Activated CD4-positive, alpha-beta memory T cell treated with anti-CD3 and anti-CD28 coated beads, Interleukin-2, amount 10 ng/mL, durations not matched to agents 7 days and 5 days (primary cell): ENCODE data around the gene RUFY1. TPM values are rescaled to one million over a fixed set of nuclear protein-coding genes. Genes with fewer than 3 reads are reported as not detected.

Source experiments
- CTCF ChIA-PET: fragments of 350-600 bp; sonication (Branson Sonifier 250); formaldehyde crosslinking; loops from one replicate; lab custom pipeline; 2021; ENCODE audit warnings: antibody characterized with exemption, inconsistent platforms; lab: Charles Lee
- POLR2A ChIA-PET: fragments of 350-600 bp; sonication (Branson Sonifier 250); formaldehyde crosslinking; loops from one replicate; lab custom pipeline; 2021; ENCODE audit warnings: antibody characterized with exemption; lab: Charles Lee
- DNase-seq: peaks from one replicate; pipeline ENCODE4 v3.0.0-alpha.2; 2020
- H3K27ac Mint-ChIP-seq: one replicate; pipeline ENCODE4 v1.8.0; 2021; ENCODE audit warnings: mild to moderate bottlenecking, mixed read lengths
- H3K27me3 Mint-ChIP-seq: one replicate; pipeline ENCODE4 v1.8.0; 2021; ENCODE audit warnings: mixed read lengths
- H3K36me3 Mint-ChIP-seq: one replicate; pipeline ENCODE4 v1.8.0; 2021; ENCODE audit warnings: low read depth, mixed read lengths
- H3K4me1 Mint-ChIP-seq: one replicate; pipeline ENCODE4 v1.8.0; 2021; ENCODE audit warnings: mixed read lengths
- H3K4me3 Mint-ChIP-seq: one replicate; pipeline ENCODE4 v1.8.0; 2021; ENCODE audit warnings: mild to moderate bottlenecking, mixed read lengths
- H3K9me3 Mint-ChIP-seq: one replicate; pipeline ENCODE4 v1.8.0; 2021; ENCODE audit warnings: mixed read lengths
- total RNA-seq, 2 experiments: library from RNA; stranded (reverse); gene quantifications; one replicate each; pipeline ENCODE4 v1.2.3, GENCODE V29; 2021

Gene RUFY1
- total RNA-seq, 2 experiments from 2014 or later = 36.1 to 39.1 TPM

- CTCF ChIA-PET = no interaction called here
- peak overlapping the region; percentile 66 for H3K27ac Mint-ChIP-seq
- no peaks in the 10 kb centered on the region for H3K27me3 Mint-ChIP-seq
- no peaks in the 10 kb centered on the region for H3K9me3 Mint-ChIP-seq
- POLR2A ChIA-PET = interaction anchor here (1.0 to 21.4 kb wide), 2 partner anchors 9 to 58 kb away, joined by 4 to 378 read pairs; partner anchors contain the start of gene HNRNPH1
- H3K36me3 Mint-ChIP-seq = peaks cover 77% of the 10 kb centered on the region
- no peak for DNase-seq
- peaks cover 62% of the 10 kb centered on the region for H3K4me1 Mint-ChIP-seq
- no peak overlapping the region for H3K4me3 Mint-ChIP-seq
These were observed 59.4 kb downstream of the RUFY1 start for GRCh38 chr5:179609834-179610108.

GRCh38 chr5:179610109-179610902 lies 60.0 kb downstream of the RUFY1 start:
- CTCF ChIA-PET = interaction anchor here (1.8 kb wide), 1 partner anchor 13 kb away, joined by 6 read pairs; the partner anchor contains the start of gene HNRNPH1
- Mint-ChIP-seq H3K9me3 (no peaks in the 10 kb centered on the region), H3K4me1 (peaks cover 64% of the 10 kb centered on the region), H3K27ac (peak overlapping the region; percentile 70), H3K36me3 (peaks cover 81% of the 10 kb centered on the region), H3K4me3 (no peak overlapping the region), H3K27me3 (no peaks in the 10 kb centered on the region)
- no peak for DNase-seq
- POLR2A ChIA-PET = interaction anchor here (3.1 to 21.4 kb wide), 2 partner anchors 9 to 59 kb away, joined by 12 to 378 read pairs; partner anchors contain the start of genes HNRNPH1 and RUFY1

GRCh38 chr5:179610903-179611265 lies 60.5 kb downstream of the RUFY1 start:
- POLR2A ChIA-PET = interaction anchor here (1.0 to 21.4 kb wide), 4 partner anchors 8 to 67 kb away, joined by 3 to 378 read pairs (median 8); partner anchors contain the start of genes HNRNPH1 and RUFY1
- Mint-ChIP-seq H3K4me3 (no peak overlapping the region), H3K27ac (peak overlapping the region; percentile 70), H3K36me3 (peaks cover 80% of the 10 kb centered on the region), H3K27me3 (no peaks in the 10 kb centered on the region), H3K4me1 (peaks cover 68% of the 10 kb centered on the region), H3K9me3 (no peaks in the 10 kb centered on the region)
- CTCF ChIA-PET = interaction anchor here (1.8 kb wide), 1 partner anchor 13 kb away, joined by 6 read pairs; the partner anchor contains the start of gene HNRNPH1
- DNase-seq = no peak

- ChIA-PET POLR2A (interaction anchor here (1.0 to 21.4 kb wide), 7 partner anchors 6 to 120 kb away, joined by 3 to 378 read pairs (median 6); partner anchors contain the start of genes HNRNPH1, MAML1 and RUFY1), CTCF (interaction anchor here (0.7 to 3.4 kb wide), 3 partner anchors 10 to 92 kb away, joined by 3 to 14 read pairs (median 5); partner anchors contain the start of gene HNRNPH1)
- peaks cover 89% of the 10 kb centered on the region for H3K36me3 Mint-ChIP-seq
- peak overlapping the region; percentile 58 for H3K27ac Mint-ChIP-seq
- no peaks in the 10 kb centered on the region for H3K9me3 Mint-ChIP-seq
- DNase-seq = no peak
- H3K27me3 Mint-ChIP-seq = no peaks in the 10 kb centered on the region
- H3K4me1 Mint-ChIP-seq = peaks cover 77% of the 10 kb centered on the region
- no peak overlapping the region for H3K4me3 Mint-ChIP-seq
These were observed 62.5 kb downstream of the RUFY1 start for GRCh38 chr5:179612577-179613459.

GRCh38 chr5:179613460-179614071 lies 63.2 kb downstream of the RUFY1 start:
- no peak for DNase-seq
- no peaks in the 10 kb centered on the region for H3K9me3 Mint-ChIP-seq
- POLR2A ChIA-PET = interaction anchor here (1.0 to 21.4 kb wide), 8 partner anchors 5 to 119 kb away, joined by 3 to 378 read pairs (median 9); partner anchors contain the start of genes HNRNPH1, MAML1 and RUFY1
- H3K4me1 Mint-ChIP-seq = peaks cover 75% of the 10 kb centered on the region
- H3K4me3 Mint-ChIP-seq = no peak overlapping the region
- H3K36me3 Mint-ChIP-seq = peaks cover 91% of the 10 kb centered on the region
- peak overlapping the region; percentile 18 for H3K27ac Mint-ChIP-seq
- CTCF ChIA-PET = interaction anchor here (0.7 to 3.4 kb wide), 3 partner anchors 10 to 91 kb away, joined by 3 to 14 read pairs (median 5); partner anchors contain the start of gene HNRNPH1
- H3K27me3 Mint-ChIP-seq = no peaks in the 10 kb centered on the region

GRCh38 chr5:179614745-179615144 lies 64.4 kb downstream of the RUFY1 start:
- CTCF ChIA-PET = interaction anchor here (0.6 to 3.4 kb wide), 3 partner anchors 8 to 191 kb away, joined by 3 to 14 read pairs (median 3); partner anchors contain the start of gene HNRNPH1
- Mint-ChIP-seq H3K9me3 (no peaks in the 10 kb centered on the region), H3K36me3 (peaks cover 91% of the 10 kb centered on the region), H3K27me3 (no peaks in the 10 kb centered on the region), H3K27ac (no peak overlapping the region), H3K4me3 (no peak overlapping the region), H3K4me1 (peaks cover 70% of the 10 kb centered on the region)
- POLR2A ChIA-PET = interaction anchor here (0.7 to 21.4 kb wide), 7 partner anchors 4 to 89 kb away, joined by 3 to 378 read pairs (median 9); partner anchors contain the start of genes HNRNPH1 and RUFY1
- no peak for DNase-seq

GRCh38 chr5:179615203-179615602 lies 64.8 kb downstream of the RUFY1 start:
- ChIA-PET CTCF (interaction anchor here (0.6 to 3.4 kb wide), 2 partner anchors 8 to 62 kb away, joined by 3 to 14 read pairs; partner anchors contain the start of gene HNRNPH1), POLR2A (interaction anchor here (0.9 to 21.4 kb wide), 8 partner anchors 4 to 81 kb away, joined by 3 to 378 read pairs (median 8); partner anchors contain the start of genes HNRNPH1 and RUFY1)
- DNase-seq = no peak
- Mint-ChIP-seq H3K27ac (no peak overlapping the region), H3K9me3 (no peaks in the 10 kb centered on the region), H3K4me3 (no peak overlapping the region), H3K27me3 (no peaks in the 10 kb centered on the region), H3K36me3 (peaks cover 91% of the 10 kb centered on the region), H3K4me1 (peaks cover 69% of the 10 kb centered on the region)

- POLR2A ChIA-PET = interaction anchor here (0.9 to 21.4 kb wide), 7 partner anchors 3 to 66 kb away, joined by 3 to 378 read pairs (median 9); partner anchors contain the start of genes HNRNPH1 and RUFY1
These were observed 65.7 kb downstream of the RUFY1 start for GRCh38 chr5:179616002-179616594.

GRCh38 chr5:179617930-179618329 lies 67.6 kb downstream of the RUFY1 start:
- CTCF ChIA-PET = no interaction called here
- Mint-ChIP-seq H3K27ac (peak overlapping the region; percentile 5), H3K4me3 (peak overlapping the region; percentile 15), H3K9me3 (no peaks in the 10 kb centered on the region), H3K27me3 (no peaks in the 10 kb centered on the region), H3K4me1 (peaks cover 70% of the 10 kb centered on the region), H3K36me3 (peaks cover 94% of the 10 kb centered on the region)
- POLR2A ChIA-PET = interaction anchor here (0.7 to 13.4 kb wide), 6 partner anchors 12 to 113 kb away, joined by 3 to 378 read pairs (median 4); partner anchors contain the start of gene MAML1
- DNase-seq = no peak

More at GRCh38 chr5:179616002-179616594, 65.7 kb downstream of the RUFY1 start:
- CTCF ChIA-PET = interaction anchor here (0.6 kb wide), 1 partner anchor 61 kb away, joined by 3 read pairs; no protein-coding TSS in a partner anchor
- Mint-ChIP-seq H3K9me3 (no peaks in the 10 kb centered on the region), H3K4me1 (peaks cover 69% of the 10 kb centered on the region), H3K27ac (peak overlapping the region; percentile 12), H3K4me3 (no peak overlapping the region), H3K27me3 (no peaks in the 10 kb centered on the region), H3K36me3 (peaks cover 91% of the 10 kb centered on the region)
- DNase-seq = no peak

- Mint-ChIP-seq H3K27me3 (no peaks in the 10 kb centered on the region), H3K4me1 (peaks cover 62% of the 10 kb centered on the region), H3K9me3 (no peaks in the 10 kb centered on the region), H3K27ac (peak overlapping the region; percentile 56), H3K4me3 (peak overlapping the region; percentile 74), H3K36me3 (peaks cover 93% of the 10 kb centered on the region)
- DNase-seq = no peak
- ChIA-PET CTCF (interaction anchor here (1.0 kb wide), 1 partner anchor 49 kb away, joined by 4 read pairs; no protein-coding TSS in a partner anchor), POLR2A (interaction anchor here (1.0 to 13.4 kb wide), 8 partner anchors 9 to 113 kb away, joined by 3 to 378 read pairs (median 7); partner anchors contain the start of gene RUFY1)
These were observed 68.7 kb downstream of the RUFY1 start for GRCh38 chr5:179618923-179619554.

GRCh38 chr5:179619776-179620175 lies 69.4 kb downstream of the RUFY1 start:
- DNase-seq = no peak
- Mint-ChIP-seq H3K9me3 (no peaks in the 10 kb centered on the region), H3K4me3 (peak overlapping the region; percentile 91), H3K27ac (no peak overlapping the region), H3K36me3 (peaks cover 85% of the 10 kb centered on the region), H3K4me1 (peaks cover 67% of the 10 kb centered on the region), H3K27me3 (no peaks in the 10 kb centered on the region)
- ChIA-PET POLR2A (interaction anchor here (1.0 to 13.4 kb wide), 9 partner anchors 9 to 181 kb away, joined by 3 to 378 read pairs (median 8); partner anchors contain the start of genes CANX and RUFY1), CTCF (interaction anchor here (0.9 to 1.1 kb wide), 3 partner anchors 8 to 49 kb away, joined by 3 to 4 read pairs (median 4); no protein-coding TSS in a partner anchor)
